AG10803 (cell line): ENCODE measurements around the gene PROCA1.

Experiments used
- DNase-seq: peaks from one replicate; pipeline ENCODE4 v3.0.0; 2010; ENCODE audit warnings: low read depth
- H3K4me3 ChIP-seq: 2 replicates; pipeline ENCODE4 v1.5.1; 2011; ENCODE audit warnings: mild to moderate bottlenecking, low read length, control low read depth
- TF ChIP-seq, protein P1 (sequence below): conservative IDR thresholded peaks from 2 replicates; pipeline ENCODE4 v1.5.1; 2011; ENCODE audit warnings: mild to moderate bottlenecking, low read length, control low read depth, inconsistent platforms

PROCA1 gene, protein sequence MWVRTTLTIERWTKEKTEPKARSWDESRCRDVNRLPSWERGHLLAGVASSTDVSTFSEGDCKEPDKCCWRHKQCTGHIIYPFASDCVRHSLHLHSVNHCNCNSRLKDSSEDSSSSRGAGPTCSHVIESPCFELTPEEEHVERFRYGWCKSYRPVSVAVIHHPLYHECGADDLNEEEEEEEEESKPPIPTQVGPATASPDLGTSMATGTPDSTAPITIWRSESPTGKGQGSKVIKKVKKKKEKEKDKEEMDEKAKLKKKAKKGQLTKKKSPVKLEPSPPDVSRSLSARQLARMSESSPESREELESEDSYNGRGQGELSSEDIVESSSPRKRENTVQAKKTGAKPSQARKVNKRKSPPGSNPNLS

DNA sequence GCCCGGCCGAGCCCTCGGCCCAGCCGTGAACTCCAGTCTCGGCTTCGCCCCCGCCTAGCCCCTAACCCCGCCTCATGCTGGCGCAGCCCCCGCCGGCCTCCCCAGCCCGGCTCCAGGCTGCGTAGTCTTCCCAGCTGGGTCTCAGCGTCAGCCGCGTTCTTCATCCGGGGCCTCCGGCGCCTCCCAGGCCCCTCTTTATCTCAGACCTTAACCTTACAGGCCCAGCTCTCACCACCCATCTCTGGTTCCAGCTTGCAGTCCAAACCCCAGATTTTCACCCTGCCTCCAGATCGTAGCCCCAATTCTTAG is at the start of gene PROCA1:
Gene PROCA1, minus strand, starts transcription at position 166 of the 309 bp plus-strand sequence. CDS start 228 bp downstream, outside the sequence.
- H3K4me3 ChIP-seq: peak within 1 kb of the TSS; percentile 65
- no peak for DNase-seq

DNA sequence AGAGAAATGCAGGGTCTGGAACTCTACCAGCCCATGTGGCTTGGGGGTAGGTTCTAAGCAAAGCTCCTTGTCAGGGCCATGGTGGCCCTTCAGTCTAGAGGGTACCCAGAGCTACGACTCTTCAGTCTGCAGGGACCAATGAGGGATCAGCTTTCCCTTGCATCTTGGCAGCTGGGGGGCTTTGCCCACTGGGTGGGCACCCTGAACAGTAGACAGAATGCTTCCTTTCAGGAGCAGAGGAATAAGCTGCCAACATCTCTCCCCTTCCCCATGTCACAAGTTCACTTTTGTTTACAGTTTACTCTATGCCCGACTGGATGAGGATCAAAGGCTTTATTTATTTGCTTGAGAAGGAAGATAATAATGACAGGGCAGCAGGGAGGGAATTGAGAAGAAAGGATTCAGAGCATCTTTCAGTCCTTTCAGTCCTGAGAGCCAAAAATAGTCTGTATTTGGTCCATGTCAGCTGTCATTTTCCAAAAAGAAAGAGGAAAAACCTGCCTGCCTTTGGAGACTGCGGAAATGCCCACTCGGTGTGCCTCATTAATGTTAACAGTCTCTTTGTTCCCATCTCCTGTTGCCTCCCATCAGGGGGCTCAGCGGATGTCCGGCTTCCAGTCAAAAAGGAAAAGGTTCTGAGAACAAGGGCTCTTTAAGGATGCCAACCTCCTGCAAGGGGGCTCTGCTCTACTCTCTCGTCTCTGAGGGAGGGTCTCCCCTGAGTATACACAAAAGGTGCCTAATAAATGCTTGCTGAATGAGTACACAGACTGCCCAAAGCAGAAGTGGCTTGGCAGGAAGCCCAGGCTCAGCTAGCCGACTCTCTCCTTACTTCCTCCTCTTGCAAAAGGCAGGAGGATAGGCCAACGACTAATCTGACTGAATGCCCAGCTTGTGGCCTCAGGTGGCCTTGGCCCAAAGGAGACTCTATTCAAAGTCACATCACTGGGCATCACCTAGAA is 49.2 kb upstream of the PROCA1 start:
- TF ChIP-seq, protein P1, sequence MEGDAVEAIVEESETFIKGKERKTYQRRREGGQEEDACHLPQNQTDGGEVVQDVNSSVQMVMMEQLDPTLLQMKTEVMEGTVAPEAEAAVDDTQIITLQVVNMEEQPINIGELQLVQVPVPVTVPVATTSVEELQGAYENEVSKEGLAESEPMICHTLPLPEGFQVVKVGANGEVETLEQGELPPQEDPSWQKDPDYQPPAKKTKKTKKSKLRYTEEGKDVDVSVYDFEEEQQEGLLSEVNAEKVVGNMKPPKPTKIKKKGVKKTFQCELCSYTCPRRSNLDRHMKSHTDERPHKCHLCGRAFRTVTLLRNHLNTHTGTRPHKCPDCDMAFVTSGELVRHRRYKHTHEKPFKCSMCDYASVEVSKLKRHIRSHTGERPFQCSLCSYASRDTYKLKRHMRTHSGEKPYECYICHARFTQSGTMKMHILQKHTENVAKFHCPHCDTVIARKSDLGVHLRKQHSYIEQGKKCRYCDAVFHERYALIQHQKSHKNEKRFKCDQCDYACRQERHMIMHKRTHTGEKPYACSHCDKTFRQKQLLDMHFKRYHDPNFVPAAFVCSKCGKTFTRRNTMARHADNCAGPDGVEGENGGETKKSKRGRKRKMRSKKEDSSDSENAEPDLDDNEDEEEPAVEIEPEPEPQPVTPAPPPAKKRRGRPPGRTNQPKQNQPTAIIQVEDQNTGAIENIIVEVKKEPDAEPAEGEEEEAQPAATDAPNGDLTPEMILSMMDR: no peak
- H3K4me3 ChIP-seq: no peak overlapping the region
- DNase-seq: peak; percentile 58

More for the DNA sequence above, at the start of gene PROCA1:
- TF ChIP-seq, protein P1: no peak

DNA sequence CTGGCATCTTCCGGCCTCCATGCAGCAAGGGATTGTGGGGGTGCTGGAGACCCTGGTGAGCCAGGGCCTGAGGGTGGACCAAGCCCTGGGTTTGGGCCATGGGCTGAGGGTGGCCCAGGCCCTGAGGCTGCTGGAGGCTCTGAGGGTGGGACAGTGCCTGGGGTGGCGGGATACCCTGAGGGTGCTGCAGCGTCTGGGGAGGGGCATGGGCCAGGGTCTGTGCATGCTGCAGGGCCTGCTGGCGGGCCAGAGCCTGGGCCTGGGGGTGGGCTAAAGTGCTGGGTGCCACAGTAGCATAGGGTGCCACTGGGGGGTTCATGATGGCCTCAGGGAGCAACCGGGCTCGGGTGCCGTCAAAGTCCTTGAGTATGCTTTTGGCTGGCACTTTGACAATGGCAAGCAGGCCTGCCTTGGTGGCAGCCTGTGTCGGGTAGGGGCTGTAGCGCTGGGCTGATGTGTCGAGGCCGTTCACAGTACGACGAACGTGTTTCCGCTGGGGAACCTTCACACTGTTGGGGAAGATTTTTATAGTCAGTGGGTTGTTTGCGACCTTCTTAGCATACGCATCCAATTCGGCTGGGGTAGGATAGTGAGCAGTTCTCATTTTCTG is 47.7 kb upstream of the PROCA1 start:
- TF ChIP-seq, protein P1: no peak
- no peak for DNase-seq
- no peak overlapping the region for H3K4me3 ChIP-seq

DNA sequence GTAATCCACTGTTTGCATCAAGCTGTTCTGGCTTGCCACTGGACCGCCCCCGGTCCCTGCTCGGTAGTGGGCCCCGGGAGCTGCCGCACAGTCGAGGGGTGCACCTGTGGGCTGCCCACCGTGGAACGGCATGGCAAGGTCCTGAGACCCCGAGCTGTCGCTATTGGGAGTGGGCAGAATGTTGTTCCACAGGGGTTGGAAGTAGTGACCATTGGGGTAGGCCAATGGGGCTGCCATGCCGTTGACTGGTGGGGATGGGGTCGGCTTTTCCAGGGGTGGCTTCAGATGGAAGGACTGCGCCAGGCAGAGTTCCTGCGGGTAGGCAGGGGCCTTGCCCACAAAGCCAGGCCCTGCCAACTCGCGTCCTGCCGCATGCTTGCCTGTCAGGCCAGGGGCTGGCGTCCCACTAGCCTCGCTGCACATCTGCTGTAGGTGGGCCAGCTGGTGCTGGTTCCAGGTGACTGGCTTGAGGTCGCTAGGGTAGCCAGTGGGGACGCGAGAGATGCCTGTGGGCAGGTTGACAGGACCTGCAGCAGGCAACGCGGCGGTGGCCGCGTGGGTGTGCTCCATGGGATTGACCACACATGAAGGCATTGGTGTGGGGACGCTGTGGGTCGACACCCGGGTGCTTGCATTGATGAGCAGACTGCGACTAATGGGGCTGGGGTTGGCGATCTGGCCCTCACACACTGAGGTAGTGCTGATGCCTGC is 46.9 kb upstream of the PROCA1 start:
- no peak overlapping the region for H3K4me3 ChIP-seq
- TF ChIP-seq, protein P1: no peak
- DNase-seq: no peak

DNA sequence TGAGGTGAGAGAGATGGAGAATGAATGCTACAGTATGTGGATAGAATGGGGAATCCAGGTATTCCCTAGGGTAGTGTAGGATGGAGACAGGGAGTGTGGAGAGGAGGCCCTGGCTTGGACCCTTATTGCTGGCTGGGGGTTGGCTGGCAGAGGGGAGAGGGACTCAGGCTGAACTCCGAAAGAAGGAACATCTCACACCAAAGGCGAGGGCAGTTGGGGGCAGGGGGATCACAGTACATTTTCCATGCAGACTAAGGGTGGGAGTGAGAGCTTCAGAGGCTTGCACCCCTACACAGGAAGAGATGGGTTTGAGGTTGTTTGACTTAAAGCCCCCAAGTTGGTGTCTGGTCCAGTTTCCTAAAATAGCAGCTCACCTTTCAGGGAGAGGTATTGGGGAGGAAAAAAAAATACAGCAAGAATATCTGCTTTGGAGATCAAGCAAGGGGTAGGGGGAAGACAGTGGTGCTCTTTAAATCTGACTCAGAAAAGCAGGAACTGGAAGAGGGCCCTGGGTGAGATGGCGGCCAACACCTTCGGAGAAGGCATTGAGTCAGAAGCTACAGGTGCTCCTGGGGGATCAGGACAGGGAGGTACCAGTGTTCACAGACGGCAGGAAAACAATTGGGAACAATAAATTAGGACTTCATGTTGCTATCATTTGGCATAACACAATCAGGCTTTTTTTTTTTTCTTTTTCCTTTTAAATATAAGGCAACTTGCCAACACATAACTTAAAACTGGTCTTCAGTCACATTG is 44.5 kb upstream of the PROCA1 start:
- TF ChIP-seq, protein P1: no peak
- no peak overlapping the region for H3K4me3 ChIP-seq
- DNase-seq: no peak

DNA sequence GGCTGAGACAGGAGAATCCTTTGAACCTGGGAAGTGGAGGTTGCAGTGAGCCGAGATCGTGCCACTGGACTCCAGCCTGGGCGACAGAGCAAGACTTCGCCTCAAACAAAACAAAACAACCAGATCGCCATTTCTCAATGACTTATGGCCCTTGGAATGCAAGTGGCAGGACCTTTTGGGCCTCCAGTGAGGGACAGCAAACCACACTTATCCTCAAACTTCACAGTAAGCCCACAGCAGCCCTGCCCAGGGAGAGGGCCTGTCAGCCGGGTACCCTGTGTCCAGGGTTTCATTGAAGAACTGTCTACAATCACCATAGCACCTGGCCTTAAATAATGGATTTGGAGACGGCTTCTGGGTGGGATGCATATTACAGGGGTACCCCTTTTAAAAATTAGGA is 43.8 kb upstream of the PROCA1 start:
- TF ChIP-seq, protein P1: no peak
- DNase-seq: no peak
- no peak overlapping the region for H3K4me3 ChIP-seq
